ENCODE data around the gene SP2.

Gene SP2

DNA sequence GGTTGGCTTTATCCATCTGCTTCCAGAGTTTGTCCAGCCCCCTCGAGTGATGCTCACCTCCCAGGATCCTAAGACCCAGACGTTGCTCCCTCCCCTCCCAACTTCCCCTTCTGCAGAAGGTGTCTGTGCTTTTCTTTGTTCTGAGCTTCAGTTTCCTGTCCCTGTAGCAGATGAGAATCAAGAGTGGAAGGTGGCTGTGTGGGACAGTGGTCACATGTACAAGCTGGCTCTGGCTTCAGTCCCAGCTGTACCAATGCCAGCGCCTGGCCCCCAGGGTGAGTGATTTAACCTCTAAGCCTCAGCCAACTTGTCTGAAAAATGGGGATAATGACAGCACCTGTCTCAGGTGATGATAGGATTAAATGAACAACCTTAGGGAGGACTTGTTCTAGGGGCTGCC lies 53.9 kb downstream of the SP2 start:
- no peak overlapping the region for H3K4me3 Mint-ChIP-seq
- H3K4me1 Mint-ChIP-seq (ENCODE audit: low read depth), result peaks cover 21% of the 10 kb centered on the region
- DNase-seq (ENCODE audit: low spot score), result no peak
- no peaks in the 10 kb centered on the region for H3K27me3 Mint-ChIP-seq (ENCODE audit: low read depth)
- H3K9me3 Mint-ChIP-seq, result no peaks in the 10 kb centered on the region
- H3K27ac Mint-ChIP-seq, result peak overlapping the region; percentile 53
- peaks cover 24% of the 10 kb centered on the region for H3K36me3 Mint-ChIP-seq (ENCODE audit: low read depth)

DNA sequence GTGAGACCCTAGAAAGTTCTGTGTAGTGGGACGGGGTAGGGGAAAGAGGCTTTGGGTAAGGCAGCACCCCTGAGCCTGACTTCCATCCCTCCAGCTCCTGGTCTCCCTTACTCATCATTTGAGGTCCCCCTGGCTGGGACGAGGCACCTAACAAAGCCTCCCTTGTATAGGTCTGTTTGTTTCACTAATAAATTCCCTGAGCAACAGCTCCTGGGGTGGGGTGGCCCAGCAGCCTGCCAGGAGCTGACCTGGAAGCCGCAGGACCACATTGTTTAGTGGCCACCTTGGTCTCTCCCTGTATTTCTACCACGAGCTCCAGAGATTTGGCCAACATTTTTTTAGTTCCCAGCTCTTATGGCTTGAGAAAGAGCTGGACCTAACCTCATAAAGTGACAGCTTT lies 54.4 kb downstream of the SP2 start:
- Mint-ChIP-seq H3K27me3 (ENCODE audit: low read depth) (no peaks in the 10 kb centered on the region), H3K36me3 (ENCODE audit: low read depth) (peaks cover 19% of the 10 kb centered on the region), H3K4me3 (no peak overlapping the region), H3K27ac (no peak overlapping the region), H3K4me1 (ENCODE audit: low read depth) (peaks cover 16% of the 10 kb centered on the region), H3K9me3 (no peaks in the 10 kb centered on the region)
- no peak for DNase-seq (ENCODE audit: low spot score)

GRCh38 chr17:47952171-47953021 lies 56.4 kb downstream of the SP2 start:
- DNase-seq (ENCODE audit: low spot score), result no peak
- no peak overlapping the region for H3K4me3 Mint-ChIP-seq
- peaks cover 11% of the 10 kb centered on the region for H3K4me1 Mint-ChIP-seq (ENCODE audit: low read depth)
- no peaks in the 10 kb centered on the region for H3K9me3 Mint-ChIP-seq
- no peaks in the 10 kb centered on the region for H3K27me3 Mint-ChIP-seq (ENCODE audit: low read depth)
- peaks cover 12% of the 10 kb centered on the region for H3K36me3 Mint-ChIP-seq (ENCODE audit: low read depth)
- no peak overlapping the region for H3K27ac Mint-ChIP-seq

- Mint-ChIP-seq H3K9me3 (no peaks in the 10 kb centered on the region), H3K4me1 (ENCODE audit: low read depth) (peaks cover 10% of the 10 kb centered on the region), H3K27me3 (ENCODE audit: low read depth) (no peaks in the 10 kb centered on the region), H3K4me3 (no peak overlapping the region), H3K36me3 (ENCODE audit: low read depth) (peaks cover 6% of the 10 kb centered on the region), H3K27ac (no peak overlapping the region)
- no peak for DNase-seq (ENCODE audit: low spot score)
These were observed 57.9 kb downstream of the SP2 start for GRCh38 chr17:47953909-47954308.

DNA sequence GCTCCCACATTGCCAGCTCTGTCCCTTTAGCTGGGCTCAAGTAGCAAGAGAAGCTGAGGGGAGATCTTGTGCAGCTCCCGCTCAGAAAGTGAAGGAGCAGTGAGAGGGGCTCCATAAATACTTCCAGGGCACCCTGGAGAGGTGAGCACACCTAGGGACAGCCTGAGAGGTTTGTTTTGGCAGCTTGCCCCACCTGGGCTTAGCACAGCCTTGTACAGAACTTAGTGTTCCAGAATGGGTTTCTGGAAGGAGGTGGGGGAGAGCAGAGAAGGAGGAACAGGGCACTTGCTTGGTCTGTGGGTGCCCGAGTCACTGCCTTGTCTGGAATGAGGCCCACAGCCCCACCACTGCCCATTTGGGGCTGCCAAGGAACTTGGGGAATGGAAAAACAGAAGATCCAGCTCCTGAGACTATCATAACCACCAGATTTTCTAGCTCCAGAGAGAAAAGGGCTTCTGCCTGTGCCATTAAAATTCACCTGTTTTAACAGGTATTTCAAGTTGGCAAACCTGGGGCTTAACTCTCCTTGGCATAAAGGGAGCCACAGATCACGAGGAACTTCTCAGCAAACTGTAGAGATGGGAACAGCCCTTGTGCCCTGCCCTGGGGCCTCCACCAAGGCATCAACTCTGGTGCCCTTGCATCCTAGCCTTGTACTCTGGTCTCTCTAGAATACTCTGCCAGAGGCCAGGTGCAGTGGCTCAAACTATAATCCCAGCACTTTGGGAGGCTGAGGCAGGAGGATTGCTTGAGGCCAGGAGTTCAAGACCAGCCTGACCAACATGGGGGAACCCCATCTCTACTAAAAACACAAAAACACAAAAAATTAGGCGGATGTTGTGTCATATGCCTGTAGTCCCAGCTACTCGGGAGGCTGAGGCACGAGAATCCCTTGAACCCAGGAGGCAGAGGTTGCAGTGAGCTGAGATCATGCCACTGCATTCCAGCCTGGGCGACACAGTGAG lies 59.7 kb downstream of the SP2 start:
- DNase-seq (ENCODE audit: low spot score), result no peak
- H3K4me3 Mint-ChIP-seq, result no peak overlapping the region
- no peaks in the 10 kb centered on the region for H3K36me3 Mint-ChIP-seq (ENCODE audit: low read depth)
- no peaks in the 10 kb centered on the region for H3K4me1 Mint-ChIP-seq (ENCODE audit: low read depth)
- peaks cover 2% of the 10 kb centered on the region for H3K27me3 Mint-ChIP-seq (ENCODE audit: low read depth)
- H3K9me3 Mint-ChIP-seq, result no peaks in the 10 kb centered on the region
- no peak overlapping the region for H3K27ac Mint-ChIP-seq

- Mint-ChIP-seq H3K27me3 (ENCODE audit: low read depth) (peaks cover 2% of the 10 kb centered on the region), H3K27ac (no peak overlapping the region), H3K36me3 (ENCODE audit: low read depth) (no peaks in the 10 kb centered on the region), H3K9me3 (no peaks in the 10 kb centered on the region), H3K4me3 (no peak overlapping the region), H3K4me1 (ENCODE audit: low read depth) (no peaks in the 10 kb centered on the region)
- DNase-seq (ENCODE audit: low spot score), result no peak
These were observed 61.0 kb downstream of the SP2 start for GRCh38 chr17:47956791-47957590.

GRCh38 chr17:47957591-47958490 lies 61.8 kb downstream of the SP2 start, which contains the start of gene PRR15L:
Gene PRR15L (minus strand): TSS chr17:47957883. CDS start chr17:47953234, 4,649 bp downstream.
- DNase-seq (ENCODE audit: low spot score), result no peak

DNA sequence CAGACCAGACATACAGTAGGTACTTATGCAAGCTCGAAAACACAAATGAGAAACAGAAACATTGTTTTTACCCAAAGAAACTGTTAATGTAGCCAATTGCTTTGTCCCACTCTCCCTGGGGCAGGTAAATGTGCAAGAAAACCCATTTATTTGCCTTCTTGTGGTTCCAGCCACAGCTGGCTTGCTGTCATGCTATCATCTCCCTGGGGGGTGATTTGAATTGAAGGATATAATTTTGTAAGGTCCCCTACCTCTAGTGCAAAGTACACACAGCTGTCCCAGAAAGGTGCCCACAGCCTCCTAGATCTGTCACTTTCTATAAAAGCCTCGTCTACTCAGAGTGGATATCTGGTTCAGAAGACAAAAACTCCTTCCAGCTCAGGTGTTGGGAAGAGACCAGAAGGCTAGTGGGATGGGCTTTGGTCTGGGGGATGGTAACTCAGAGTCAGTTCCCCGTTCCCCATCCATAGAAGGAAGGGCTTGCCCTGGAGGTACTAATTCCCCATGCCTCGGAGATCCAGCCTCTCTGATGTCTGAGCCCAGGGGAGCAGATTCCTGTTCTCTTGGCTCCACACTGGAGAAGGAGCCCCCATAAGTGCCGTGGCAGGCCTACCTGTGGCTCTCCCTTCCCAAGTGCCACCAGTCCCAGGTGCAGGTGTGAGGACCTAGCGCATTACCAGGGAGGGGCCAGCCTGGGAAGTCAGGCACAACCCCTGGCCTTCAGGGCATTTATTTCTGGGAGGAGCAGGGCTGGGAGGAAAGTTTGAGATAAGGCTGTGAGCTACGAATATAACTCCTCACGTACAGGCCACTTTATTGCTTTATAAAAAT lies 64.0 kb downstream of the SP2 start:
- H3K27me3 Mint-ChIP-seq (ENCODE audit: low read depth), result peaks cover 2% of the 10 kb centered on the region
- H3K36me3 Mint-ChIP-seq (ENCODE audit: low read depth), result no peaks in the 10 kb centered on the region
- no peak overlapping the region for H3K27ac Mint-ChIP-seq
- H3K4me3 Mint-ChIP-seq, result no peak overlapping the region
- no peaks in the 10 kb centered on the region for H3K9me3 Mint-ChIP-seq
- no peak for DNase-seq (ENCODE audit: low spot score)
- H3K4me1 Mint-ChIP-seq (ENCODE audit: low read depth), result no peaks in the 10 kb centered on the region

More at GRCh38 chr17:47957591-47958490, 61.8 kb downstream of the SP2 start, which contains the start of gene PRR15L:
- Mint-ChIP-seq H3K27me3 (ENCODE audit: low read depth) (peaks cover 2% of the 10 kb centered on the region), H3K9me3 (no peaks in the 10 kb centered on the region), H3K4me1 (ENCODE audit: low read depth) (no peaks in the 10 kb centered on the region), H3K27ac (no peak within 1 kb of the TSS), H3K4me3 (no peak within 1 kb of the TSS), H3K36me3 (ENCODE audit: low read depth) (no peaks in the 10 kb centered on the region)

DNA sequence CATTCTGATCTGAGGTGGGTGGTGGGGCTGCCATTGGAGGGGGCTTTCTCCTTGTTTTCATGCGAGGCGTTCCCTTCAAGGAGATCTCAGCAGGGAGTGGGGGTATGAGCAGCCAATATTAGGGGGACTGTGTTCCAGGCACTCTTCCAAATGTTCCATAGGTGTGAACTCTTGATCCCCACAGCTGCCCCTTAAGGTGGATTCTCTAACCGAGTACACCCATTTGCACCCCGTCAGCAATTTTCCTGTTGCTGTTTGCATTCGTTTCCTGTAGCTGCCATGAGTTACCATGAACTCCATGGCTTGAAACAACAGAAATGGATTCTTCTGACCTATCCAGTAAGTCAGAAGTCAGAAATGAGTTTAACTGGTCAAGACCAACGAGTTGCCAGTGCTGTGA lies 65.4 kb downstream of the SP2 start:
- DNase-seq (ENCODE audit: low spot score), result no peak
- Mint-ChIP-seq H3K4me3 (no peak overlapping the region), H3K36me3 (ENCODE audit: low read depth) (no peaks in the 10 kb centered on the region), H3K27ac (no peak overlapping the region), H3K4me1 (ENCODE audit: low read depth) (no peaks in the 10 kb centered on the region), H3K9me3 (no peaks in the 10 kb centered on the region), H3K27me3 (ENCODE audit: low read depth) (peaks cover 2% of the 10 kb centered on the region)

DNA sequence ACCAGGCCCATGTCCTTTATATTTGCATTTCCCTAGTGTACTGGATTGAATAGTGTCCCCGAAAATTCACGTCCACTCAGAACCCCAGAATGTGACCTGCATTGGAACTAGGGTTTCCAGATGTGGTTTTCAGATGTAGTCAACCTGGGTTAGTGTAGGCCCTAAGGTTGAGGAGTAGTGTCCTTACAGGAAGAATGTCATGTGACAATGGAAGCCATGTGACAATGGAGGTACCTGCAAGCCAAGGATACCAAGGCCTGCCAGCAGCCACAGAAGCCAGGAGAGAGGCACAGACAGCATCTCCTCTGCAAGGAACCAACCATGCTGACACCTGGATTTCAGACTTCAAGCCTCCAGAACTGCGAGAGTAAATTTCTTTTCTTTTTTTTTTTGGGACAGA lies 66.9 kb downstream of the SP2 start:
- DNase-seq (ENCODE audit: low spot score), result no peak
- Mint-ChIP-seq H3K4me3 (no peak overlapping the region), H3K27ac (no peak overlapping the region), H3K27me3 (ENCODE audit: low read depth) (peaks cover 2% of the 10 kb centered on the region), H3K4me1 (ENCODE audit: low read depth) (no peaks in the 10 kb centered on the region), H3K36me3 (ENCODE audit: low read depth) (no peaks in the 10 kb centered on the region), H3K9me3 (no peaks in the 10 kb centered on the region)

DNA sequence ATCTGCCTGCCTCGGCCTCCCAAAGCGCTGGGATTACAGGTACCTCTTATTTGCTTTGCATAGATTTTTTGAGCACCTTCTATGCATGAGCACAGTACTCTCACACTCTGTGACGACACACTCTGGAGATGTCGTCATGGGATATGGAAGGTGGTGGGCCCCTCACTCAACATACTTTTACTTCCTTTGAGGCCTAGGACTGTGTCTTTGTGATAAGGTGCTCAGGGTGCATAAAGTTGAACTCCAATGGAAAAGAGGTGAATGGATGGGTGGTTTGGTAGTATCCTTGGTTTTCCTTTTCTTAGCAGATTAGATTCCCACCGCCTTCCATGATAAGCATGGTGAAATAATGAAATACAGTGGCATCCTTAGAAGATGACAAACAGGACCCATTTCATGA lies 68.8 kb downstream of the SP2 start:
- Mint-ChIP-seq H3K36me3 (ENCODE audit: low read depth) (no peaks in the 10 kb centered on the region), H3K27ac (no peak overlapping the region), H3K27me3 (ENCODE audit: low read depth) (no peaks in the 10 kb centered on the region)

DNA sequence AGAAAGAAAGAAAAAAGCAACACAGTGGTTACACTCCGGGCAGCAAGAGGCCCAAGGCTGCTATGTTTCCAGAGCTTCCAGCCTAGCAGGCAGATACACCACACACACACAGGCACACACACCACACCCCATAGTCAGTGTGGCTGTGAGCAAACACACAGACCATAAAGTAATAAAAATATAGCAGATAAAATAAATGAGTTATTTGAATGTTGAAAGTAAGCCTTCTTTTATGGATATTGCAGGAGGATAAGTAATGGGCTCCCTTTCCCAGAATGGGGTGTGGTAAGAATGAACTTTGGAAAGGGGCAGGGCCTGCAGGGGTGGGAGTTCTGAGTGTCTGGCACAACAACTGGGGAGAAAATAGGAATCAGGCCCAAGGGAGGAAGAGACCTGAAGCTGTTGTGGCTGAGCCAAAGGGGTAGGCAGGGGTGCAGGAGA lies 70.1 kb downstream of the SP2 start:
- Mint-ChIP-seq H3K9me3 (no peaks in the 10 kb centered on the region), H3K4me1 (ENCODE audit: low read depth) (peaks cover 9% of the 10 kb centered on the region), H3K27me3 (ENCODE audit: low read depth) (no peaks in the 10 kb centered on the region), H3K4me3 (no peak overlapping the region), H3K27ac (no peak overlapping the region), H3K36me3 (ENCODE audit: low read depth) (no peaks in the 10 kb centered on the region)
- no peak for DNase-seq (ENCODE audit: low spot score)

More for the DNA sequence above, 68.8 kb downstream of the SP2 start:
- DNase-seq (ENCODE audit: low spot score), result no peak
- H3K4me3 Mint-ChIP-seq, result no peak overlapping the region
- no peaks in the 10 kb centered on the region for H3K9me3 Mint-ChIP-seq
- H3K4me1 Mint-ChIP-seq (ENCODE audit: low read depth), result peaks cover 2% of the 10 kb centered on the region
